H9 (cell line): ENCODE measurements around the gene MLC1. TPM values are rescaled to one million over a fixed set of nuclear protein-coding genes. Genes with fewer than 3 reads are reported as not detected.

Experiments
- DNase-seq: peaks from one replicate; pipeline ENCODE4 v3.0.0-alpha.2; 2017
- H2AFZ ChIP-seq: one replicate; pipeline ENCODE4 v1.6.1; 2013; ENCODE audit warnings: mild to moderate bottlenecking, low read length, control low read depth, moderate library complexity
- H2AK5ac ChIP-seq: 2 replicates; pipeline ENCODE4 v1.6.1; 2013; ENCODE audit warnings: low read length, control low read depth, mixed read lengths; ENCODE audit not compliant: insufficient read length
- H2BK120ac ChIP-seq: one replicate; pipeline ENCODE4 v1.6.1; 2013; ENCODE audit warnings: low read depth, mild to moderate bottlenecking, low read length, control low read depth, inconsistent platforms; ENCODE audit not compliant: poor library complexity, severe bottlenecking
- H2BK12ac ChIP-seq: 2 replicates; pipeline ENCODE4 v1.6.1; 2013; ENCODE audit warnings: low read length, control low read depth, mixed read lengths, low read depth; ENCODE audit not compliant: insufficient read length
- H2BK15ac ChIP-seq: 2 replicates; pipeline ENCODE4 v1.6.1; 2013; ENCODE audit warnings: low read depth, low read length, control low read depth
- H2BK20ac ChIP-seq: one replicate; pipeline ENCODE4 v1.6.1; 2013; ENCODE audit warnings: low read depth, mild to moderate bottlenecking, low read length, control low read depth, inconsistent platforms; ENCODE audit not compliant: poor library complexity, severe bottlenecking
- H2BK5ac ChIP-seq: 2 replicates; pipeline ENCODE4 v1.6.1; 2013; ENCODE audit warnings: low read length, control low read depth, mixed read lengths; ENCODE audit not compliant: insufficient read length
- H3K14ac ChIP-seq: 2 replicates; pipeline ENCODE4 v1.6.1; 2013; ENCODE audit warnings: low read length, control low read depth; ENCODE audit not compliant: insufficient read depth
- H3K18ac ChIP-seq: 2 replicates; pipeline ENCODE4 v1.6.1; 2013; ENCODE audit warnings: low read depth, mild to moderate bottlenecking, mixed read lengths, low read length, control low read depth; ENCODE audit not compliant: insufficient read length
- H3K23ac ChIP-seq: 2 replicates; pipeline ENCODE4 v1.6.1; 2013; ENCODE audit warnings: low read length, control low read depth, mixed read lengths, low read depth; ENCODE audit not compliant: insufficient read length
- H3K23me2 ChIP-seq: 2 replicates; pipeline ENCODE4 v1.6.1; 2013; ENCODE audit warnings: low read depth, mild to moderate bottlenecking, mixed read lengths, low read length, control low read depth; ENCODE audit not compliant: insufficient read length, poor library complexity, severe bottlenecking
- H3K27ac ChIP-seq: 2 replicates; pipeline ENCODE4 v1.5.1; 2013; ENCODE audit warnings: low read length, control low read depth, mixed read lengths, low read depth; ENCODE audit not compliant: insufficient read length
- H3K27me3 ChIP-seq: 2 replicates; pipeline ENCODE4 v1.6.1; 2013; ENCODE audit warnings: low read length, control low read depth, inconsistent platforms; ENCODE audit not compliant: insufficient read depth
- H3K4ac ChIP-seq: 2 replicates; pipeline ENCODE4 v1.6.1; 2013; ENCODE audit warnings: low read depth, mild to moderate bottlenecking, control low read depth, inconsistent platforms, low read length, moderate library complexity
- H3K4me1 ChIP-seq: 2 replicates; pipeline ENCODE4 v1.6.1; 2013; ENCODE audit warnings: low read length, control low read depth, inconsistent platforms; ENCODE audit not compliant: insufficient read depth
- H3K4me2 ChIP-seq: 2 replicates; pipeline ENCODE4 v1.6.1; 2013; ENCODE audit warnings: low read length, control low read depth, mixed read lengths; ENCODE audit not compliant: insufficient read length, insufficient read depth
- H3K56ac ChIP-seq: 2 replicates; pipeline ENCODE4 v1.6.1; 2013; ENCODE audit warnings: low read depth, mild to moderate bottlenecking, mixed read lengths, low read length, control low read depth; ENCODE audit not compliant: insufficient read length
- H3K79me1 ChIP-seq: 2 replicates; pipeline ENCODE4 v1.6.1; 2013; ENCODE audit warnings: low read depth, mild to moderate bottlenecking, moderate library complexity, low read length, control low read depth, inconsistent platforms; ENCODE audit not compliant: insufficient read depth, poor library complexity, severe bottlenecking
- H3K79me2 ChIP-seq: 2 replicates; pipeline ENCODE4 v1.6.1; 2013; ENCODE audit warnings: low read length, control low read depth, inconsistent platforms; ENCODE audit not compliant: insufficient read depth
- H3K9ac ChIP-seq: 2 replicates; pipeline ENCODE4 v1.6.1; 2013; ENCODE audit warnings: low read length, control low read depth, mixed read lengths; ENCODE audit not compliant: insufficient read length; ENCODE audit errors: extremely low read depth
- H3K9me3 ChIP-seq: one replicate; pipeline ENCODE4 v1.6.1; 2013; ENCODE audit warnings: low read depth, low read length, inconsistent platforms; ENCODE audit not compliant: control insufficient read depth
- H3T11ph ChIP-seq: one replicate; pipeline ENCODE4 v1.6.1; 2013; ENCODE audit warnings: mild to moderate bottlenecking, low read length, control low read depth, inconsistent platforms
- H4K20me1 ChIP-seq: one replicate; pipeline ENCODE4 v1.6.1; 2013; ENCODE audit not compliant: control insufficient read depth, insufficient read length, insufficient read depth
- H4K5ac ChIP-seq: 2 replicates; pipeline ENCODE4 v1.6.1; 2013; ENCODE audit warnings: low read depth, mild to moderate bottlenecking, mixed read lengths, low read length, control low read depth; ENCODE audit not compliant: insufficient read length
- H4K8ac ChIP-seq: replicated peaks from 2 replicates; pipeline ENCODE4 v1.6.1; 2013; ENCODE audit warnings: low read length, control low read depth, mixed read lengths, low read depth; ENCODE audit not compliant: insufficient read length
- H4K91ac ChIP-seq: 2 replicates; pipeline ENCODE4 v1.6.1; 2013; ENCODE audit warnings: low read depth, mild to moderate bottlenecking, moderate library complexity, mixed read lengths, low read length, control low read depth; ENCODE audit not compliant: insufficient read length
- H3K27ac Mint-ChIP-seq, 3 experiments: 2 replicates in 2 of 3; 3 replicates in 1 of 3; pipeline ENCODE4 v1.8.0; 2020 to 2021; ENCODE audit warnings: mixed read lengths in 3 of 3, mild to moderate bottlenecking in 1 of 3, moderate library complexity in 1 of 3
- H3K27me3 Mint-ChIP-seq: 2 replicates; pipeline ENCODE4 v1.8.0; 2021; ENCODE audit warnings: low read depth, mild to moderate bottlenecking, moderate library complexity, mixed read lengths
- H3K36me3 Mint-ChIP-seq, 3 experiments: 2 replicates in 2 of 3; 3 replicates in 1 of 3; pipeline ENCODE4 v1.8.0; 2020 to 2021; ENCODE audit warnings: low read depth in 3 of 3, mixed read lengths in 3 of 3; ENCODE audit not compliant: insufficient read depth in 1 of 3
- H3K4me1 Mint-ChIP-seq, 2 experiments: 2 replicates each; pipeline ENCODE4 v1.8.0; 2020; ENCODE audit warnings: mixed read lengths in 2 of 2
- H3K4me3 Mint-ChIP-seq, 2 experiments: 2 replicates in 1 of 2; 3 replicates in 1 of 2; pipeline ENCODE4 v1.8.0; 2020 to 2021; ENCODE audit warnings: mild to moderate bottlenecking in 2 of 2, mixed read lengths in 2 of 2, moderate library complexity in 1 of 2
- H3K9me3 Mint-ChIP-seq, 2 experiments: 2 replicates in 1 of 2; 3 replicates in 1 of 2; pipeline ENCODE4 v1.8.0; 2020; ENCODE audit warnings: mild to moderate bottlenecking in 2 of 2, mixed read lengths in 2 of 2, moderate library complexity in 1 of 2
- WGBS: extraction: QIAGEN DNeasy Blood & Tissue Kit; methylation state at CpG from one replicate; pipeline ENCODE4 v1.1.7; 2013; ENCODE audit warnings: missing lambda C conversion rate, low lambda C conversion rate, mixed read lengths; ENCODE audit not compliant: insufficient read length; ENCODE audit errors: extremely low coverage; 5-methylcytosine and 5-hydroxymethylcytosine counted together
- total RNA-seq: library from RNA; stranded (reverse); gene quantifications from 2 replicates; pipeline ENCODE4 v1.2.1, GENCODE V29; 2021
- TF ChIP-seq, protein P1 (sequence below): fragments of 200-600 bp; sonication (generic); conservative IDR thresholded peaks from 3 replicates; pipeline ENCODE4 v1.8.0; 2021; ENCODE audit warnings: antibody characterized with exemption, mild to moderate bottlenecking

MLC1 gene
- total RNA-seq, 1 experiment from 2014 or later = not detected

- Histone ChIP-seq H4K8ac (no peak overlapping the region), H2BK12ac (no peak overlapping the region), H3K27ac (no peak overlapping the region), H2BK120ac (no peak overlapping the region), H2AFZ (no peak overlapping the region), H3K4me2 (no peak overlapping the region), H4K5ac (no peak overlapping the region), H3K56ac (no peak overlapping the region), H2BK15ac (no peak overlapping the region), H2BK20ac (no peak overlapping the region), H3K79me2 (no peaks in the 10 kb centered on the region), H4K20me1 (no peaks in the 10 kb centered on the region), H3T11ph (no peak overlapping the region), H3K4me1 (no peaks in the 10 kb centered on the region), H2BK5ac (no peak overlapping the region), H3K27me3 (0 out of 2 replicates have a peak, but pooled peaks cover under 1% of the 10 kb centered on the region), H2AK5ac (no peak overlapping the region), H3K14ac (no peak overlapping the region), H3K23me2 (no peaks in the 10 kb centered on the region), H3K9me3 (no peaks in the 10 kb centered on the region), H3K4ac (no peak overlapping the region), H3K18ac (no peak overlapping the region), H3K9ac (no peak overlapping the region), H4K91ac (no peak overlapping the region), H3K23ac (no peak overlapping the region), H3K79me1 (no peaks in the 10 kb centered on the region)
- Mint-ChIP-seq H3K27ac (no peak overlapping the region; a peak in 2 of 7 replicates), H3K9me3 (no peaks in the 10 kb centered on the region), H3K27me3 (peaks cover 23% of the 10 kb centered on the region), H3K36me3 (no peaks in the 10 kb centered on the region), H3K4me1 (peaks cover 19 to 24% of the 10 kb centered on the region in 2 experiments), H3K4me3 (peak overlapping the region in 1 of 2 experiments; percentile 23; a peak in 1 of 5 replicates)
- no CpG with 5 or more reads among the region's 27 CpGs for WGBS
- DNase-seq = no peak
- TF ChIP-seq, protein P1, sequence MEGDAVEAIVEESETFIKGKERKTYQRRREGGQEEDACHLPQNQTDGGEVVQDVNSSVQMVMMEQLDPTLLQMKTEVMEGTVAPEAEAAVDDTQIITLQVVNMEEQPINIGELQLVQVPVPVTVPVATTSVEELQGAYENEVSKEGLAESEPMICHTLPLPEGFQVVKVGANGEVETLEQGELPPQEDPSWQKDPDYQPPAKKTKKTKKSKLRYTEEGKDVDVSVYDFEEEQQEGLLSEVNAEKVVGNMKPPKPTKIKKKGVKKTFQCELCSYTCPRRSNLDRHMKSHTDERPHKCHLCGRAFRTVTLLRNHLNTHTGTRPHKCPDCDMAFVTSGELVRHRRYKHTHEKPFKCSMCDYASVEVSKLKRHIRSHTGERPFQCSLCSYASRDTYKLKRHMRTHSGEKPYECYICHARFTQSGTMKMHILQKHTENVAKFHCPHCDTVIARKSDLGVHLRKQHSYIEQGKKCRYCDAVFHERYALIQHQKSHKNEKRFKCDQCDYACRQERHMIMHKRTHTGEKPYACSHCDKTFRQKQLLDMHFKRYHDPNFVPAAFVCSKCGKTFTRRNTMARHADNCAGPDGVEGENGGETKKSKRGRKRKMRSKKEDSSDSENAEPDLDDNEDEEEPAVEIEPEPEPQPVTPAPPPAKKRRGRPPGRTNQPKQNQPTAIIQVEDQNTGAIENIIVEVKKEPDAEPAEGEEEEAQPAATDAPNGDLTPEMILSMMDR = no peak
Measured at GRCh38 chr22:50081426-50082196, 3.6 kb downstream of the MLC1 start.
